Right lobe of liver (tissue), 6 donors: ENCODE results near the gene NFATC3. TPM values are rescaled to one million over a fixed set of nuclear protein-coding genes. Genes with fewer than 3 reads are reported as not detected.

Experiments used
- ATAC-seq, 4 donors: fragments of 200-7000 bp; cut with Tn5 transposase; one replicate each; pipeline ENCODE4 v1.9.1; 2020; ENCODE audit warnings: mild to moderate bottlenecking in 4 of 4, moderate library complexity in 4 of 4
- DNase-seq, 3 donors: peaks; one replicate each; pipeline ENCODE4 v3.0.0-alpha.2; 2020
- H3K27ac ChIP-seq, 3 donors: fragments of 200-600 bp; one replicate each; pipeline ENCODE4 v1.8.0; 2022
- H3K27me3 ChIP-seq, 2 donors: fragments of 200-600 bp; one replicate each; pipeline ENCODE4 v1.8.0; 2022
- H3K36me3 ChIP-seq, 4 donors: fragments of 200-600 bp; sonication (generic) in 1 of 4; one replicate each; pipeline versions ENCODE4 v1.5.1 to v1.8.0; 2017 to 2022; ENCODE audit warnings: control low read depth in 1 of 4
- H3K4me1 ChIP-seq, 4 donors: fragments of 200-600 bp; sonication (generic) in 1 of 4; one replicate each; pipeline versions ENCODE4 v1.5.1 to v1.8.0; 2017 to 2022; ENCODE audit warnings: control low read depth in 1 of 4
- H3K4me3 ChIP-seq, 3 donors: fragments of 200-600 bp; one replicate each; pipeline ENCODE4 v1.8.0; 2022
- H3K9me3 ChIP-seq, 4 donors: fragments of 200-600 bp; sonication (generic) in 1 of 4; one replicate each; pipeline versions ENCODE4 v1.5.1 to v1.8.0; 2017 to 2022; ENCODE audit warnings: control low read depth in 1 of 4
- POLR2A ChIP-seq: fragments of 450-650 bp; IDR thresholded peaks from one replicate; pipeline ENCODE4 v1.6.1; 2017; ENCODE audit warnings: antibody characterized with exemption, mild to moderate bottlenecking
- whole genome bisulfite sequencing: methylation state at CpG from one replicate; pipeline ENCODE4 v1.1.6; 2018; ENCODE audit warnings: low coverage, low lambda C conversion rate; ENCODE audit not compliant: insufficient coverage; ENCODE audit errors: missing lambda C conversion rate; 5-methylcytosine and 5-hydroxymethylcytosine counted together
- intact Hi-C, 2 donors: fragments of 100-400 bp; cut with DNase I; formaldehyde crosslinking; loops; one replicate each; pipeline versions ENCODE4 v1.11.2 to v1.14.1; 2022
- total RNA-seq, 6 experiments: library from RNA; depleted of rRNA in 2 of 6; stranded (reverse); fragments of >200 nt in 2 of 6; fragmentation: NEBNext Ultra II Directional in 3 of 6; extraction: Animal tissue kit (Norgen Biotek cat#: 25700) in 3 of 6; gene quantifications; one replicate each; pipeline versions ENCODE4 v1.1.0 to v1.2.4, GENCODE V29; 2016 to 2023
- TF ChIP-seq, protein P1 (sequence below), 4 donors: fragments of 200-600 bp in 3 of 4; fragments of 450-650 bp in 1 of 4; IDR thresholded peaks; one replicate each; pipeline versions ENCODE4 v1.5.1 to v1.8.0; 2016 to 2022; ENCODE audit warnings: antibody characterized with exemption in 4 of 4, mild to moderate bottlenecking in 2 of 4
- donor health status: DM: no; HTN: yes; CAD: no.
- donor health status: DM: no; HTN: no; CAD: no.
- donor health status: DM: no; HTN: no; CAD: no.
- donor health status: DM: no; HTN: yes; CAD: no.
- donor health status: DM: no; HTN: yes; CAD: no.

Gene NFATC3
- total RNA-seq, 6 experiments from 2014 or later = 19.9 to 30.1 (median 25.1) TPM

DNA sequence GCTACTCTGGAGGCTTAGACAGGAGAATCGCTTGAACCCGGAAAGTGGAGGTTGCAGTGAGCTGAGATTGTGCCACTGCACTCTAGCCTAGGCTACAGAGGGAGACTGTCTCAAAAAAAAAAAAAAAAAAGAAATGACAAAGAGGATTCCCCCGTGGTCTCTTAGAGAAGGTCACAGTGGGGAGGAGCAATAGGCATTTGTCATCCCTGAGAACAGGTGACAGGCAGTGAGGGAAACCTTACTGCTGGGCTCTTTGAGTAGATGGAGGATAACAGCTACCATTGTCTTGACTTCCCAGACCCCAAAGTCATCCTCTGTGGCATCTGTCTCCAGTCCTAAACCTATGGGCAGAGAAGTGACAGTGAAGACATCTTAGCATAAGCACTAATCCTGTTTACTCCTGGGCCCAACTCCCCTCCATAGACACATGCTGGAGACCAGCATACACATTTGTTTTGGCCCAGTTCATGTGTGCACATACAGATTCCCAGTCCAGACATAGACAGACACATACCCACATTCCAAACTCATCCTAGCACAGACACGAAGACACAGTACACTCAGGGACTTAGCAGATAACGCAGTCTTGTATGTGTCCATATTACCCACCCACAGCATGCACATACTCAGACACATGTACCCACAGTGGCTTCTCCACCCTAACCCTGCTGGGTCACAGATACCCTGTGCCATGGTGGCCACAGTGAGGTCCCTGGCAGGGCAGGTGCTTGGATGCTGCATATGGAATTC, 148.1 kb downstream of the NFATC3 start:
- no peaks in the 10 kb centered on the region for H3K27me3 ChIP-seq
- intact Hi-C loops = loop anchor here (10.0 kb wide), 2 partner anchors 148 to 158 kb away; partner anchors contain the start of gene NFATC3 (in 1 of the 2)
- no peak for ATAC-seq
- DNase-seq = peak in 2 of 3 donors; percentile 12 to 36
- H3K4me3 ChIP-seq = peak overlapping the region in 2 of 3 donors; percentile 91 to 94
- peak overlapping the region in 1 of 3 donors; percentile 88 for H3K27ac ChIP-seq
- H3K4me1 ChIP-seq = peaks cover 0 to 27% (median 12%) of the 10 kb centered on the region in 4 donors
- no peaks in the 10 kb centered on the region for H3K9me3 ChIP-seq
- WGBS = 56% methylated on average over 3 of the region's 5 CpGs
- peaks cover 0 to 51% (median 25%) of the 10 kb centered on the region in 4 donors for H3K36me3 ChIP-seq
- TF ChIP-seq POLR2A = no peak
- TF ChIP-seq, protein P1, sequence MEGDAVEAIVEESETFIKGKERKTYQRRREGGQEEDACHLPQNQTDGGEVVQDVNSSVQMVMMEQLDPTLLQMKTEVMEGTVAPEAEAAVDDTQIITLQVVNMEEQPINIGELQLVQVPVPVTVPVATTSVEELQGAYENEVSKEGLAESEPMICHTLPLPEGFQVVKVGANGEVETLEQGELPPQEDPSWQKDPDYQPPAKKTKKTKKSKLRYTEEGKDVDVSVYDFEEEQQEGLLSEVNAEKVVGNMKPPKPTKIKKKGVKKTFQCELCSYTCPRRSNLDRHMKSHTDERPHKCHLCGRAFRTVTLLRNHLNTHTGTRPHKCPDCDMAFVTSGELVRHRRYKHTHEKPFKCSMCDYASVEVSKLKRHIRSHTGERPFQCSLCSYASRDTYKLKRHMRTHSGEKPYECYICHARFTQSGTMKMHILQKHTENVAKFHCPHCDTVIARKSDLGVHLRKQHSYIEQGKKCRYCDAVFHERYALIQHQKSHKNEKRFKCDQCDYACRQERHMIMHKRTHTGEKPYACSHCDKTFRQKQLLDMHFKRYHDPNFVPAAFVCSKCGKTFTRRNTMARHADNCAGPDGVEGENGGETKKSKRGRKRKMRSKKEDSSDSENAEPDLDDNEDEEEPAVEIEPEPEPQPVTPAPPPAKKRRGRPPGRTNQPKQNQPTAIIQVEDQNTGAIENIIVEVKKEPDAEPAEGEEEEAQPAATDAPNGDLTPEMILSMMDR (IDR thresholded peaks at IDR 0.05) = no peak

DNA sequence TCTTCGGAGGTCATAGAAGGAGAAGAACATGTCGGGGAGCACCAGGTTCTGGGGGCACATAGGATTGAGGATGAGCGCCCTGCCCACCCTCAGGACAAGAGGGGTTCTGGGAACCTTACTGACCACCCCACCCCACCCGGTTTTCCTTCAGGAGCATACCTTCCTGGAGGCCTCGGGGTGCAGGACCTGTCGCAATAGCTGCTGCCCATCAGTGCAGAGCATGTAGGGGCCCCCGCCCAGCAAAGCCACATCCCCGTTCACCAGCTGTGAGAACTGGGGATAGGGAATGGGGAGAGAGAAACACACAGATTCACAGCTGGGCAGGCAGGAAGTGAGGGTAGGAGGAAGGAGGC, 148.6 kb downstream of the NFATC3 start:
- intact Hi-C loops = loop anchor here (10.0 kb wide), 2 partner anchors 149 to 159 kb away; partner anchors contain the start of gene NFATC3 (in 1 of the 2)
- DNase-seq = no peak
- Histone ChIP-seq H3K4me1 (peaks cover 0 to 25% (median 9%) of the 10 kb centered on the region in 4 donors), H3K27me3 (no peaks in the 10 kb centered on the region), H3K36me3 (peaks cover 0 to 49% (median 24%) of the 10 kb centered on the region in 4 donors), H3K9me3 (no peaks in the 10 kb centered on the region), H3K27ac (peak overlapping the region in 1 of 3 donors; percentile 88), H3K4me3 (peak overlapping the region in 2 of 3 donors; percentile 91 to 94)
- no peak for TF ChIP-seq POLR2A
- TF ChIP-seq, protein P1 (IDR thresholded peaks at IDR 0.05) = no peak
- WGBS = 7% methylated on average over 3 of the region's 8 CpGs
- no peak for ATAC-seq

- Histone ChIP-seq H3K4me1 (peaks cover 0 to 20% (median 6%) of the 10 kb centered on the region in 4 donors), H3K27ac (peak overlapping the region in 2 of 3 donors; percentile 67 to 88), H3K9me3 (no peaks in the 10 kb centered on the region), H3K27me3 (no peaks in the 10 kb centered on the region), H3K4me3 (peak overlapping the region; percentile 70 to 94 (median 91)), H3K36me3 (peaks cover 0 to 43% (median 21%) of the 10 kb centered on the region in 4 donors)
- peak; percentile 80 to 99 (median 98) for DNase-seq
- TF ChIP-seq, protein P1 (IDR thresholded peaks at IDR 0.05) = no peak
- TF ChIP-seq POLR2A = peak; percentile 46
- ATAC-seq = peak; percentile 32 to 64 (median 52)
- intact Hi-C loops = loop anchor here (10.0 kb wide), 2 partner anchors 150 to 160 kb away; partner anchors contain the start of gene NFATC3 (in 1 of the 2)
- 22% methylated on average over 9 of the region's 13 CpGs for WGBS
Observed at GRCh38 chr16:68234188-68235107, 149.3 kb downstream of the NFATC3 start.
